Mesendoderm (in vitro differentiated cells): Measurements from ENCODE around the gene ASTN1.
"Not testable (repeated sequence)": the region's sequence is repeated elsewhere in the genome, so short reads cannot be mapped to it uniquely, and the experiment has no call there.

ENCODE experiments used
- DNase-seq: peaks from one replicate; pipeline ENCODE4 v3.0.0; 2013
- H2AK5ac ChIP-seq: 2 replicates; pipeline ENCODE4 v1.6.1; 2013; ENCODE audit warnings: low read length, inconsistent platforms
- H2BK120ac ChIP-seq: 2 replicates; pipeline ENCODE4 v1.6.1; 2013; ENCODE audit warnings: low read depth, mild to moderate bottlenecking, low read length, moderate library complexity, mixed read lengths
- H2BK15ac ChIP-seq: replicated peaks from 2 replicates; pipeline ENCODE4 v1.6.1; 2013; ENCODE audit warnings: low read depth, mild to moderate bottlenecking, moderate library complexity
- H2BK5ac ChIP-seq: 2 replicates; pipeline ENCODE4 v1.6.1; 2013; ENCODE audit warnings: low read length, inconsistent platforms
- H3K18ac ChIP-seq: 2 replicates; pipeline ENCODE4 v1.6.1; 2013; ENCODE audit warnings: mild to moderate bottlenecking, low read length, mixed read lengths
- H3K23ac ChIP-seq: one replicate; pipeline ENCODE4 v1.6.1; 2013; ENCODE audit warnings: low read length
- H3K27ac ChIP-seq: 2 replicates; pipeline ENCODE4 v1.5.1; 2013; ENCODE audit warnings: low read depth, mild to moderate bottlenecking, inconsistent platforms, low read length, moderate library complexity
- H3K27me3 ChIP-seq: 2 replicates; pipeline ENCODE4 v1.6.1; 2013; ENCODE audit warnings: low read length, control low read depth, mild to moderate bottlenecking, inconsistent platforms; ENCODE audit not compliant: insufficient read depth, poor library complexity
- H3K36me3 ChIP-seq: 2 replicates; pipeline ENCODE4 v1.6.1; 2013; ENCODE audit warnings: low read length, inconsistent platforms; ENCODE audit not compliant: control insufficient read depth, insufficient read depth
- H3K4ac ChIP-seq: one replicate; pipeline ENCODE4 v1.6.1; 2013; ENCODE audit warnings: low read depth, mild to moderate bottlenecking, low read length, moderate library complexity
- H3K4me1 ChIP-seq: 2 replicates; pipeline ENCODE4 v1.6.1; 2013; ENCODE audit warnings: low read depth, low read length, inconsistent platforms; ENCODE audit not compliant: control insufficient read depth
- H3K4me2 ChIP-seq: 2 replicates; pipeline ENCODE4 v1.6.1; 2013; ENCODE audit warnings: low read length
- H3K4me3 ChIP-seq: 2 replicates; pipeline ENCODE4 v1.5.1; 2013; ENCODE audit warnings: mild to moderate bottlenecking, low read length
- H3K56ac ChIP-seq: one replicate; pipeline ENCODE4 v1.6.1; 2013; ENCODE audit warnings: low read length
- H3K79me1 ChIP-seq: 2 replicates; pipeline ENCODE4 v1.6.1; 2013; ENCODE audit warnings: low read length, inconsistent platforms
- H3K79me2 ChIP-seq: 2 replicates; pipeline ENCODE4 v1.6.1; 2013; ENCODE audit warnings: mild to moderate bottlenecking, low read length; ENCODE audit not compliant: control insufficient read depth, insufficient read depth
- H3K9ac ChIP-seq: 2 replicates; pipeline ENCODE4 v1.6.1; 2013; ENCODE audit warnings: low read length, inconsistent platforms
- H4K5ac ChIP-seq: one replicate; pipeline ENCODE4 v1.6.1; 2013; ENCODE audit warnings: low read length
- H4K8ac ChIP-seq: one replicate; pipeline ENCODE4 v1.6.1; 2013; ENCODE audit warnings: low read depth, mild to moderate bottlenecking, control low read depth, low read length, moderate library complexity
- WGBS: extraction: QIAGEN DNeasy Blood & Tissue Kit; methylation state at CpG from one replicate; pipeline ENCODE4 v1.1.7; 2013; ENCODE audit warnings: low lambda C conversion rate, missing lambda C conversion rate; ENCODE audit not compliant: insufficient coverage; ENCODE audit errors: extremely low coverage; 5-methylcytosine and 5-hydroxymethylcytosine counted together

The ASTN1 gene

GRCh38 chr1:177080564-177080963 lies 83.9 kb downstream of the ASTN1 start:
- no peak overlapping the region for H3K4me2 ChIP-seq
- H3K27ac ChIP-seq = no peak overlapping the region
- no peak overlapping the region for H3K4ac ChIP-seq
- no peak overlapping the region for H2AK5ac ChIP-seq
- no CpG with 5 or more reads among the region's 4 CpGs for WGBS
- H3K36me3 ChIP-seq = no peaks in the 10 kb centered on the region
- no peak overlapping the region for H3K4me3 ChIP-seq
- H4K5ac ChIP-seq = no peak overlapping the region
- no peak overlapping the region for H2BK15ac ChIP-seq
- DNase-seq = no peak
- no peaks in the 10 kb centered on the region for H3K27me3 ChIP-seq
- no peak overlapping the region for H3K18ac ChIP-seq
- H3K56ac ChIP-seq = no peak overlapping the region
- H2BK120ac ChIP-seq = no peak overlapping the region
- H3K23ac ChIP-seq = no peak overlapping the region
- no peaks in the 10 kb centered on the region for H3K79me2 ChIP-seq
- no peaks in the 10 kb centered on the region for H3K79me1 ChIP-seq
- H4K8ac ChIP-seq = no peak overlapping the region
- no peak overlapping the region for H2BK5ac ChIP-seq
- no peaks in the 10 kb centered on the region for H3K4me1 ChIP-seq
- no peak overlapping the region for H3K9ac ChIP-seq

- no peak overlapping the region for H4K5ac ChIP-seq
- no peak overlapping the region for H3K18ac ChIP-seq
- WGBS = no CpG with 5 or more reads among the region's 4 CpGs
- no peak overlapping the region for H3K9ac ChIP-seq
- no peaks in the 10 kb centered on the region for H3K27me3 ChIP-seq
- no peaks in the 10 kb centered on the region for H3K79me1 ChIP-seq
- H2AK5ac ChIP-seq = no peak overlapping the region
- H3K56ac ChIP-seq = no peak overlapping the region
- H3K27ac ChIP-seq = no peak overlapping the region
- H4K8ac ChIP-seq = no peak overlapping the region
- H3K23ac ChIP-seq = no peak overlapping the region
- no peaks in the 10 kb centered on the region for H3K79me2 ChIP-seq
- H3K4me3 ChIP-seq = no peak overlapping the region
- DNase-seq = no peak
- no peak overlapping the region for H2BK5ac ChIP-seq
- H3K4ac ChIP-seq = no peak overlapping the region
- no peak overlapping the region for H2BK120ac ChIP-seq
- no peaks in the 10 kb centered on the region for H3K36me3 ChIP-seq
- no peaks in the 10 kb centered on the region for H3K4me1 ChIP-seq
- H2BK15ac ChIP-seq = no peak overlapping the region
- H3K4me2 ChIP-seq = no peak overlapping the region
These were observed 86.6 kb downstream of the ASTN1 start for GRCh38 chr1:177077734-177078499.

GRCh38 chr1:177077006-177077405 lies 87.5 kb downstream of the ASTN1 start:
- Histone ChIP-seq H3K36me3 (no peaks in the 10 kb centered on the region), H3K4ac (no peak overlapping the region), H3K4me3 (no peak overlapping the region), H3K27me3 (no peaks in the 10 kb centered on the region), H3K79me2 (no peaks in the 10 kb centered on the region), H3K9ac (no peak overlapping the region), H3K79me1 (no peaks in the 10 kb centered on the region), H3K27ac (no peak overlapping the region), H4K5ac (no peak overlapping the region), H2BK5ac (no peak overlapping the region), H3K56ac (no peak overlapping the region), H3K23ac (no peak overlapping the region), H2AK5ac (no peak overlapping the region), H3K4me2 (no peak overlapping the region), H2BK120ac (no peak overlapping the region), H3K18ac (no peak overlapping the region), H3K4me1 (no peaks in the 10 kb centered on the region), H2BK15ac (no peak overlapping the region), H4K8ac (no peak overlapping the region)
- no peak for DNase-seq
- no CpG with 5 or more reads among the region's 8 CpGs for WGBS

- not testable (repeated sequence) for H3K56ac ChIP-seq, DNase-seq, H3K9ac ChIP-seq, H3K4me1 ChIP-seq, H3K4me3 ChIP-seq, H3K27me3 ChIP-seq, H3K23ac ChIP-seq, H3K79me1 ChIP-seq, H3K36me3 ChIP-seq, H4K5ac ChIP-seq, H2BK5ac ChIP-seq, H3K4me2 ChIP-seq, H3K18ac ChIP-seq, H3K4ac ChIP-seq, H3K27ac ChIP-seq, H2BK15ac ChIP-seq, H3K79me2 ChIP-seq, H2AK5ac ChIP-seq, H2BK120ac ChIP-seq, H4K8ac ChIP-seq
- no CpG with 5 or more reads among the region's 3 CpGs for WGBS
These were observed 89.7 kb downstream of the ASTN1 start for GRCh38 chr1:177074811-177075210.

GRCh38 chr1:177069490-177069889 lies 95.0 kb downstream of the ASTN1 start:
- no peaks in the 10 kb centered on the region for H3K79me1 ChIP-seq
- no peak overlapping the region for H2BK15ac ChIP-seq
- no CpG with 5 or more reads among the region's 3 CpGs for WGBS
- H3K79me2 ChIP-seq = no peaks in the 10 kb centered on the region
- no peak overlapping the region for H3K4me2 ChIP-seq
- H3K56ac ChIP-seq = no peak overlapping the region
- no peak overlapping the region for H4K5ac ChIP-seq
- no peaks in the 10 kb centered on the region for H3K36me3 ChIP-seq
- H3K27ac ChIP-seq = no peak overlapping the region
- peaks cover 11% of the 10 kb centered on the region for H3K4me1 ChIP-seq
- H2AK5ac ChIP-seq = no peak overlapping the region
- no peak overlapping the region for H2BK5ac ChIP-seq
- no peak overlapping the region for H3K9ac ChIP-seq
- H3K27me3 ChIP-seq = no peaks in the 10 kb centered on the region
- no peak overlapping the region for H3K4me3 ChIP-seq
- H2BK120ac ChIP-seq = no peak overlapping the region
- no peak for DNase-seq
- no peak overlapping the region for H4K8ac ChIP-seq
- H3K4ac ChIP-seq = no peak overlapping the region
- H3K23ac ChIP-seq = no peak overlapping the region
- H3K18ac ChIP-seq = no peak overlapping the region
